ENCODE data around the gene CAV3.

The CAV3 gene

GRCh38 chr3:8760506-8760905 is 26.9 kb downstream of the CAV3 start:
- no peaks in the 10 kb centered on the region for H3K4me1 ChIP-seq (ENCODE audit: insufficient read depth, poor library complexity, severe bottlenecking)
- no peak for TF ChIP-seq CTCF (IDR thresholded peaks at IDR 0.05; ENCODE audit: poor library complexity, severe bottlenecking)
- DNase-seq (ENCODE audit: low spot score): no peak

GRCh38 chr3:8761866-8762265 is 28.3 kb downstream of the CAV3 start:
- Histone ChIP-seq H3K4me1 (ENCODE audit: insufficient read depth, poor library complexity, severe bottlenecking) (no peaks in the 10 kb centered on the region), H3K9me3 (ENCODE audit: severe bottlenecking) (no peaks in the 10 kb centered on the region), H3K27me3 (ENCODE audit: insufficient read depth, poor library complexity, severe bottlenecking) (no peaks in the 10 kb centered on the region), H3K4me3 (ENCODE audit: severe bottlenecking) (no peak overlapping the region), H3K36me3 (ENCODE audit: low read depth) (no peaks in the 10 kb centered on the region), H3K27ac (ENCODE audit: poor library complexity, severe bottlenecking) (no peak overlapping the region)
- DNase-seq (ENCODE audit: low spot score) (no peak), ATAC-seq (ENCODE audit: low read depth) (no peak)
- TF ChIP-seq CTCF (IDR thresholded peaks at IDR 0.05; ENCODE audit: poor library complexity, severe bottlenecking): no peak

More at GRCh38 chr3:8760506-8760905, 26.9 kb downstream of the CAV3 start:
- H3K4me3 ChIP-seq (ENCODE audit: severe bottlenecking): no peak overlapping the region
- ATAC-seq (ENCODE audit: low read depth): no peak
- no peaks in the 10 kb centered on the region for H3K27me3 ChIP-seq (ENCODE audit: insufficient read depth, poor library complexity, severe bottlenecking)
- no peaks in the 10 kb centered on the region for H3K36me3 ChIP-seq (ENCODE audit: low read depth)
- H3K9me3 ChIP-seq (ENCODE audit: severe bottlenecking): no peaks in the 10 kb centered on the region
- no peak overlapping the region for H3K27ac ChIP-seq (ENCODE audit: poor library complexity, severe bottlenecking)

GRCh38 chr3:8762607-8763377 is 29.2 kb downstream of the CAV3 start:
- no peak for TF ChIP-seq CTCF (IDR thresholded peaks at IDR 0.05; ENCODE audit: poor library complexity, severe bottlenecking)
- Histone ChIP-seq H3K4me3 (ENCODE audit: severe bottlenecking) (no peak overlapping the region), H3K9me3 (ENCODE audit: severe bottlenecking) (no peaks in the 10 kb centered on the region), H3K27ac (ENCODE audit: poor library complexity, severe bottlenecking) (no peak overlapping the region), H3K4me1 (ENCODE audit: insufficient read depth, poor library complexity, severe bottlenecking) (no peaks in the 10 kb centered on the region), H3K27me3 (ENCODE audit: insufficient read depth, poor library complexity, severe bottlenecking) (no peaks in the 10 kb centered on the region), H3K36me3 (ENCODE audit: low read depth) (no peaks in the 10 kb centered on the region)
- DNase-seq (ENCODE audit: low spot score): no peak
- no peak for ATAC-seq (ENCODE audit: low read depth)

- ATAC-seq (ENCODE audit: low read depth): no peak
- no peaks in the 10 kb centered on the region for H3K9me3 ChIP-seq (ENCODE audit: severe bottlenecking)
- H3K4me3 ChIP-seq (ENCODE audit: severe bottlenecking): no peak overlapping the region
- H3K27me3 ChIP-seq (ENCODE audit: insufficient read depth, poor library complexity, severe bottlenecking): peaks cover 10% of the 10 kb centered on the region
- H3K27ac ChIP-seq (ENCODE audit: poor library complexity, severe bottlenecking): no peak overlapping the region
- no peak for TF ChIP-seq CTCF (IDR thresholded peaks at IDR 0.05; ENCODE audit: poor library complexity, severe bottlenecking)
- no peak for DNase-seq (ENCODE audit: low spot score)
- no peaks in the 10 kb centered on the region for H3K4me1 ChIP-seq (ENCODE audit: insufficient read depth, poor library complexity, severe bottlenecking)
- H3K36me3 ChIP-seq (ENCODE audit: low read depth): no peaks in the 10 kb centered on the region
These were observed 30.9 kb downstream of the CAV3 start for GRCh38 chr3:8764528-8764927.

GRCh38 chr3:8765528-8765927 is 31.9 kb downstream of the CAV3 start:
- DNase-seq (ENCODE audit: low spot score): no peak
- Histone ChIP-seq H3K27ac (ENCODE audit: poor library complexity, severe bottlenecking) (no peak overlapping the region), H3K27me3 (ENCODE audit: insufficient read depth, poor library complexity, severe bottlenecking) (peaks cover 10% of the 10 kb centered on the region), H3K4me3 (ENCODE audit: severe bottlenecking) (no peak overlapping the region), H3K4me1 (ENCODE audit: insufficient read depth, poor library complexity, severe bottlenecking) (no peaks in the 10 kb centered on the region), H3K9me3 (ENCODE audit: severe bottlenecking) (no peaks in the 10 kb centered on the region), H3K36me3 (ENCODE audit: low read depth) (no peaks in the 10 kb centered on the region)
- no peak for ATAC-seq (ENCODE audit: low read depth)
- TF ChIP-seq CTCF (IDR thresholded peaks at IDR 0.05; ENCODE audit: poor library complexity, severe bottlenecking): no peak
